ENCODE data around the gene SPINT3.
"Not testable (repeated sequence)": the region's sequence is repeated elsewhere in the genome, so short reads cannot be mapped to it uniquely, and the experiment has no call there.

GRCh38 chr20:45477530-45478148 lies 37.8 kb downstream of the SPINT3 start:
- not testable (repeated sequence) for TF ChIP-seq EZH2 (IDR thresholded peaks at IDR 0.05; ENCODE audit: insufficient read depth, poor library complexity, severe bottlenecking); EZH2phosphoT487 (IDR thresholded peaks at IDR 0.05; ENCODE audit: insufficient read depth, low read depth)

Data from GM23248 (cell line).